ENCODE data around the gene PDAP1. TPM values are rescaled to one million over a fixed set of nuclear protein-coding genes. Genes with fewer than 3 reads are reported as not detected.

PDAP1 gene
- total and polyA plus RNA-seq, 2 of the 4 experiments (the other 2 are of a cell fraction) = 40.3 to 193 TPM

GRCh38 chr7:99402854-99403253 lies 5.5 kb downstream of the PDAP1 start:
- H3K27ac ChIP-seq (ENCODE audit: insufficient read depth, low read length) = no peak overlapping the region
- no peak overlapping the region for H3K4ac ChIP-seq (ENCODE audit: low read depth, low read length)
- CTCF ChIA-PET = no interaction called here
- in situ Hi-C loops (cut with MboI; ENCODE audit: low sequenced_read_pairs) = no loop called here
- 100% methylated on average over 2 of the region's 3 CpGs; no CpG with 5 or more reads in 1 of the 2 experiments for WGBS, 2 experiments (ENCODE audit: extremely low coverage in 2 of 2, insufficient read length in 1 of 2)
- H2AFZ ChIP-seq (replicated peaks; ENCODE audit: low read length, poor library complexity) = no peak overlapping the region
- H3K9me1 ChIP-seq (ENCODE audit: insufficient read depth, low read length) = peaks cover 12% of the 10 kb centered on the region
- H3K56ac ChIP-seq (ENCODE audit: extremely low read depth, insufficient read depth, low read length) = no peak overlapping the region
- peaks cover 11% of the 10 kb centered on the region; the same call in 1 of the 2 replicates for H3K4me1 ChIP-seq (ENCODE audit: control insufficient read depth, insufficient read depth, low read length)
- peaks cover 74% of the 10 kb centered on the region for H4K20me1 ChIP-seq (ENCODE audit: insufficient read depth, low read length)
- dilution Hi-C loops (cut with HindIII; ENCODE audit: low sequenced_read_pairs, unreplicated experiment) = no loop called here
- TF ChIP-seq RAD21 (IDR thresholded peaks at IDR 0.05; ENCODE audit: low read length) = no peak
- no peak for TF ChIP-seq POLR2A (IDR thresholded peaks at IDR 0.05; ENCODE audit: low read depth, low read length)
- TF ChIP-seq FOS (IDR thresholded peaks at IDR 0.05; ENCODE audit: low read depth, low read length) = no peak
- no peak for TF ChIP-seq ELK1 (IDR thresholded peaks at IDR 0.05; ENCODE audit: borderline replicate concordance, low read depth, low read length)
- no peak for TF ChIP-seq MAFK (IDR thresholded peaks at IDR 0.05; ENCODE audit: low read depth, low read length)
- no peak for TF ChIP-seq CHD1 (IDR thresholded peaks at IDR 0.05; ENCODE audit: low read depth, low read length)
- TF ChIP-seq RFX5 (IDR thresholded peaks at IDR 0.05; ENCODE audit: low read depth, low read length) = no peak
- TF ChIP-seq CTCF (conservative IDR thresholded peaks at IDR 0.05; ENCODE audit: low read depth, low read length) = no peak
- no peak for TF ChIP-seq SMC3 (IDR thresholded peaks at IDR 0.05; ENCODE audit: low read depth, low read length)
- TF ChIP-seq NFE2L2 (IDR thresholded peaks at IDR 0.05; ENCODE audit: low read depth, low read length) = no peak
- TF ChIP-seq CEBPB (IDR thresholded peaks at IDR 0.05; ENCODE audit: low read depth, low read length) = no peak
- no peak for TF ChIP-seq BHLHE40 (IDR thresholded peaks at IDR 0.05; ENCODE audit: low read depth, low read length)
- TF ChIP-seq MAZ (IDR thresholded peaks at IDR 0.05; ENCODE audit: borderline replicate concordance, low read depth, low read length) = no peak
- no peak for TF ChIP-seq USF2 (IDR thresholded peaks at IDR 0.05; ENCODE audit: low read depth, low read length)
- no peak for TF ChIP-seq MXI1 (IDR thresholded peaks at IDR 0.05; ENCODE audit: borderline replicate concordance, low read depth, low read length)
- no peak for TF ChIP-seq RCOR1 (IDR thresholded peaks at IDR 0.05; ENCODE audit: insufficient replicate concordance, low read length)
- no peak overlapping the region for H4K8ac ChIP-seq (ENCODE audit: low read depth in 2 of 2, low read length in 2 of 2)
- intact Hi-C loops (cut with micrococcal nuclease) = no loop called here
- H3K9ac ChIP-seq (ENCODE audit: low read depth, low read length) = no peak overlapping the region
- no peak overlapping the region for H4K5ac ChIP-seq (ENCODE audit: low read depth, low read length)
- DNase-seq (no peak), ATAC-seq (ENCODE audit: low read depth) (no peak)
- H2BK5ac ChIP-seq (ENCODE audit: low read depth, low read length, poor library complexity, severe bottlenecking) = no peak overlapping the region
- no peak overlapping the region for H3K4me2 ChIP-seq (ENCODE audit: low read depth, low read length)
- H3K4me3 ChIP-seq (ENCODE audit: insufficient read depth, low read depth, low read length) = no peak overlapping the region
- H2BK20ac ChIP-seq (ENCODE audit: low read depth, low read length) = no peak overlapping the region
- H3K79me1 ChIP-seq (ENCODE audit: low read depth in 1 of 2, low read length in 2 of 2) = peaks cover 27 to 76% of the 10 kb centered on the region in 2 experiments
- no peak overlapping the region for H4K91ac ChIP-seq (ENCODE audit: insufficient read depth, low read depth, low read length)
- H2AK5ac ChIP-seq (ENCODE audit: low read depth, low read length) = no peak overlapping the region
- no peak overlapping the region for H3K23ac ChIP-seq (ENCODE audit: low read depth, low read length)
- no peak overlapping the region for H2BK15ac ChIP-seq (ENCODE audit: low read depth, low read length)
- BruUV-seq (replicated peaks) = no TSS peak
- no peak overlapping the region for H2BK120ac ChIP-seq (ENCODE audit: low read depth, low read length)
- no peak overlapping the region for H2AK9ac ChIP-seq (replicated peaks; ENCODE audit: low read depth, low read length, poor library complexity)
- H3K14ac ChIP-seq (replicated peaks; ENCODE audit: low read depth, low read length) = no peak overlapping the region
- peaks cover 55% of the 10 kb centered on the region for H3K36me3 ChIP-seq (ENCODE audit: control insufficient read depth, insufficient read depth, low read length)
- no peaks in the 10 kb centered on the region for H3K27me3 ChIP-seq (ENCODE audit: control insufficient read depth, insufficient read depth, low read length)
- H3K18ac ChIP-seq (ENCODE audit: low read depth, low read length) = no peak overlapping the region
- H3K9me3 ChIP-seq (ENCODE audit: control insufficient read depth, insufficient read depth, low read length) = no peaks in the 10 kb centered on the region
- POLR2A ChIA-PET (ENCODE audit: unreplicated experiment) = no interaction called here

Measured in IMR-90 (cell line).